ENCODE data around the gene SBK3.
"Not testable (repeated sequence)": the region's sequence is repeated elsewhere in the genome, so short reads cannot be mapped to it uniquely, and the experiment has no call there.

Gene SBK3

DNA sequence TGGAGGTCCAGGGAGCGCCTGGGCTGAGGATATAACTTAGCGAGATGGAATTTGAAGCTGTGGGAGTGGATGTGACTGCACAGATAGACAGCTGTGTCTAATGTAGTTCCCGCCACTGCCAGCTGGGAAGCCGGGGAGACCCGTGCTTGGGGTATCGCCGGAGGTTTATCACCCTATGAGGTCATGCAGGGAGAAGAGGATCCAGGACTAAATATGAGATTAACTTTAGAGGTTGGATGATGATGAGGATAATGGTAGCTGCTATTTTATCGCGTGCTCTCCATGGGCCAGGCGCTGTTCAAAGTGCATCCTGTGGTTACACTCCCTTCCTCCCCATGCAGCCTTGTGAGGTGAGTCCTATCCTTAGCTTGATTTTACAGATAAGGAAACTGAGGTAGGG, 37.2 kb downstream of the SBK3 start:
- no peak for DNase-seq

GRCh38 chr19:55504981-55505380, 40.4 kb downstream of the SBK3 start:
- DNase-seq: no peak

GRCh38 chr19:55504252-55504603, 41.1 kb downstream of the SBK3 start:
- no peak for DNase-seq

- DNase-seq: peak; percentile 94
These were observed 41.7 kb downstream of the SBK3 start for GRCh38 chr19:55503502-55504251.

- no peak for DNase-seq
These were observed 42.2 kb downstream of the SBK3 start for GRCh38 chr19:55503157-55503501.

DNA sequence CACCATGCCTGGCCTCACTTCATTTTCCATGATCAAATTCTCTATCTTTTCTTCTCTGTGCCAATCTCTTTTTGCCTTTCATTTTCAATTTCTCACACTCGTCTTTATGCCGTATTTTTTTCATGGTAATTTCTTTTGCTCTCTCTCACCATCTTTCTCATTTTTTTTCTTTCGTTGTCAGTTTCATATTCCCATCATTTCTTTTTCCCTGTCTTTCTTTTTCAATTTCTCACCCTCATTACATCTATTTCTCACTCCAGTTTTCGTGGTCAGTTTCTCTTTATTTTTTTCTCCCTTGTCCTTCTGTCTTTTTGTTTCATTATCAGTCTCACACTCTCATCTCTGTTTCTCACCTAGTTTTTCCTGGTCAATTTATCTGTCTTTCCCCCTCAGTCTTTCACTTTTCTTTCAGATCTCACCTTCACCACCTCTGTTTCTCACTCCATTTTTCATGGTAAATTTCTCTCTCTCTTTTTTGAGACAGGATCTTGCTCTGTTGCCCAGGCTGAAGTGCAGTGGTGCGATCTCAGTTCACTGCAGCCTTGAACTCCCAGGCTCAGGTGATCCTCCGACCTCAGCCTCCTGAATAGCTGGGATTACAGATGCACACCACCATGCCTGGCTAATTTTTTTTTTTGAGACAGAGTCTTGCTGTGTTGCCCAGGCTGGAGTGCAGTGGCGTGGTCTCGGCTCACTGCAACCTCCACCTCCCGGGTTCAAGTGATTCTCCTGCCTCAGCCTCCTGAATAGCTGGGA, 43.0 kb downstream of the SBK3 start:
- DNase-seq: no peak

DNA sequence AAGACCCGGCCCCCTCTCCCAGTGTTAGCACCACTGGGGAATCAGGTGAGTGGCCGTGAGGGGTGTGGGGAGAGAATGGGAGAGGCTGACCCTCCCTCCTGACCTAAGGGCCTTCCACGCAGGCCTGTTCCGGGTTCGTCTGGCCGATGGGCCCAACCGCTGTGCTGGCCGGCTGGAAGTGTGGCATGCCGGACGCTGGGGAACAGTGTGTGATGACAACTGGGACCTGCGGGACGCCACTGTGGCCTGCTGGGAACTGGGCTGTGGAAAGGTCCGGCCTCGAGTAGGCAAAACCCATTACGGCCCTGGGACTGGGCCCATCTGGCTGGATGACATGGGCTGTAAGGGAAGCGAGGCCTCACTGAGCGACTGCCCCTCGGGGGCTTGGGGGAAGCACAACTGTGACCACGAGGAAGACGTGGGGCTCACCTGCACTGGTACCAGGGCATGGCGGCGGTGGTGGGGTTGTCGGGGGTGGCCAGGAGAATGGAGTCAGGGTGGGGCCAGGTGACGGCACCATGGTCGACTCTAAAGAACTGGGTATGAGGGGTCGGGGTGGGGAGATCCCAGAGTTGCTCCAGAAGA, 44.9 kb downstream of the SBK3 start:
- no peak for DNase-seq

GRCh38 chr19:55498246-55498840, 47.0 kb downstream of the SBK3 start:
- no peak for DNase-seq

- DNase-seq: no peak
These were observed 47.6 kb downstream of the SBK3 start for GRCh38 chr19:55497763-55498162.

GRCh38 chr19:55496820-55497219, 48.5 kb downstream of the SBK3 start:
- not testable (repeated sequence) for DNase-seq

GRCh38 chr19:55495646-55496349, 49.5 kb downstream of the SBK3 start:
- no peak for DNase-seq

DNA sequence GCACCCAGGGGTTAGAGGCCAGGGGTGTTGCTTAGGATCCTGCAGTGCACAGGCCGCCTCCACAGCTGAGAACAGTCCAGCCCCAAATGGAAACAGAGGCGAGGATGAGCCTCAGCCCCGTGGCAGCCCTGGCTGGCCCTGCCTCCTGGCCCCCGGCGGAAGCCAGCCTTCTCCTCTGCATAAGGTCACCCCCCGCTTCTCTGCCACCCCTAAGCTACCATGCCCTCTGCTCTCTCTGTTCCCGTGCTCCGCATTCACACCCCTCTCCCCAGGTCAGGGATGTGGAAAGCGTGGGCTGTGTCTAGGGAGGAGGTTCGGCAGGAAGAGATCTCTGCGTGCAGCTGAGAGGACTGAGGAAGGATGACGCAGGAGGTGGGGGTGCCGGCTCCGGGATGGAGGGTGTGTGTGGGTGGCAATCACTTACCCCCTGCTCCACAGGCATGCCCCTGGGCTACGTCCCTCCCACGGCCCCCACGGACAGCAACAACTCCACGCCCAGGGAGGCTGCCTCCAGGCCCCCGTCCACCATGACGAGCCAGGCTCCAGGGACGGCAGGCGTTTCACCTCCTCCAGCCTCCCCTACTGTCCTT, 51.1 kb downstream of the SBK3 start:
- no peak for DNase-seq

- no peak for DNase-seq
These were observed 51.6 kb downstream of the SBK3 start for GRCh38 chr19:55493645-55494171.

DNA sequence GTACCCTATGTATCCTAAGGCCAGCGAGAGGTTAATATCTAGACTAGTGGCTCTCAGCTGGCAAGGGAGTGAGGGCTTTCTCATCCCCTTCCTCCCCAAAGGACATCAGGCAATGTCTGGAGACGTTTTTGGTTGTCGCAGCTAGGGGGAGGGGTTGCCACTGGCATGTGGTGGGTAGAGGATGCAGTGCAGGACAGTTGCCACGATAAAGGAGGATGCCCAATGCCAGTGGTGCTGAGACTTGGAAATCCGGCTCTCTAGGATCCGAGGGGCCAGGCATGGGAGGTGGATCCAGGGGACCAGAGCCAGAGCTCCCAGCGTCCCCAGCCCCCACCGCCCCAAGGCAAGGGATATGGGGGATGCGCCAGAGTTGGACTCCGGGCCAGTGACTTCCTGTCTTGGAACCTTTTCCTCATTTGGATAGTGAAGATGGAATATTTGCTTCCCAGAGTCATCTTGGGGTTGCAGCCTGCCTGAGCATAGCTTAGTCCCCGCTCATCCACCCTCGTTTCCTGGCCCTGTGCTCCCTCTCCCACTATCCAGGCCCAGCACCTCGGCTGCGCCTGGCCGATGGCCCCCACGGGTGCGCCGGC, 52.2 kb downstream of the SBK3 start:
- no peak for DNase-seq

DNA sequence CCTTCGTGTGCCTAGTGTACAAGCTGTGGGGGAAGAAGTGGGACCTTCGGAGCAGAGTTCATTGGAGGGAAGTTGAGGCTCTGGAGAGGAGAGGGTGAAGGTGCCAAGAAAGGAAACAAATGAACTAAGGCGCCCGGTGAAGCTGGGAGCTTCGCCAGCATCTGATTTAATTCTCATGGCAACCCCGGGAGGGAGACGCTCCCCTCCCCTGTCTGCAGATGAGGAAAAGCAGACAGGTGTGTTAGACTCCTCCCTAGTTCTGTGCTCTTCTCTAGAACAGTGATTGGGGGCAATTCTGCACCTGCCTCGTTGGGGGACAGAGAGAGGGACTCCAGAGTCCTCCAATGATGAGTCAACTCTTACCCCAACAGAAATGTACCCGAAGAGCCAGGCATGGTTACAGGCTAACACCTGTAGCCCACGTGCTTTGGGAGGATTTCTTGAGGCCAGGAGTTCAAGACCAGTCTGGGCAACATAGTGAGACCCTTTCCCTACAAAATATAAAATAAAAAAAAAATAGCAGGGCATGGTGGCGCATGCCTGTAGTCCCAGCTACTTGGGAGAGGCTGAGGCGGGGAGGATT, 52.9 kb downstream of the SBK3 start:
- DNase-seq: no peak

DNA sequence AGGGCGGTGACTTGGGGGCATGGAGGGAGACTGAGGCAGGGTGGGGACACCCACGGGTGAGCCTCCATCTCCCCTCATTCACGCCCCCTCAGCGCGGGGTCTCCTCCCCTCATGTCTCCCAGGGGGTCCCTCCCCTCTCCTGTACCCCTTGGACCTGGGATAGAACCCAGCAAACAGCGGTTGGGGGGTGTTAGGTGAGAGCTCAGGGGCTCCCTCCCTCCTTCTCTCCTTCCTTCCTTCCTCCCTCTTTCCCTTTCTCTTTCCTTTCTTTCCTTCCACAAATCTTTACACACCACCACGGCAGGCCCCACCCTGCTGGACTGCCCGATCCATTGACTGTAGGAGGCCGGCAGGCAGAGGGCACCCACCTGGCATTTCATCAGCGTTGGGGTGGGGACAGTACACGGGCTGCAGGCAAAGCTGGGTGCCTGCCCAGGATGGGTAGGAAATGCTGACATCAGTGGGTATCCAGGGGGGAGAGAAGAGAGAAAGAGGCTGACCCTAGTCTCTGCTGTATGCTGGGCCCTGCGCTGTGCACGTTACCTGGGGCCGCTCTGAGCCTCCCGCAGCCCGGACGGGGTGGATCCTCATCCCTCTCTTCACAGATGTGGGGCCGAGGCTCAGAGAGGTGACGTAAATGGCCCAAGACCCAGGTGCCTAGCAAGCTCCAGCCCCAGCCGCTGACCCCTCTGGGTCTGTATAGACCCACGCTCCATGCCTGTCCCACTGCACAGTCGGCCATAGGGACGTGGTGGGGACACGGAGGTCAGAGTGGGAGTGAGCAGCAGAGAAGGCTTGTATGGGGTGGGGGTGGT, 53.6 kb downstream of the SBK3 start:
- DNase-seq: no peak
